HTR-8/SVneo (cell line): ENCODE measurements around the gene ATRIP.

Source experiments
- DNase-seq: peaks from one replicate; pipeline ENCODE4 v3.0.0; 2011; ENCODE audit warnings: low spot score, mixed read lengths; ENCODE audit not compliant: insufficient read length
- FAIRE-seq: peaks from 2 replicates; lab custom pipeline; 2011; peaks lifted over from hg19 to GRCh38; lab: Jason Lieb, UNC

ATRIP gene

GRCh38 chr3:48492461-48493202 lies 46.1 kb downstream of the ATRIP start:
- FAIRE-seq (no peak), DNase-seq (no peak)

DNA sequence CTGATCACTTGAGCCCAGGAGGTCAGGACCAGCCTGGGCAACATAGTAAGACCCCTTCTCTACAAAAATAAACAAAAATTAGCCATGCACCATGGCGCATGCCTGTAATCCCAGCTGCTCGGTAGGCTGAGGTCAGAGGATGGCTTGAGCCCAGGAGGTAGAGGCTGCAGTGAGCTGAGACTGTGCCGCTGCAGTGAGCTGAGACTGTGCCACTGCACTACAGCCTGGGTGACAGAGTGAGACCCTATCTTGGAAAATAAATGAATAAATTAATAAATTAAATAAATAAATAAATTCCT lies 46.6 kb downstream of the ATRIP start:
- no peak for DNase-seq
- no peak for FAIRE-seq

DNA sequence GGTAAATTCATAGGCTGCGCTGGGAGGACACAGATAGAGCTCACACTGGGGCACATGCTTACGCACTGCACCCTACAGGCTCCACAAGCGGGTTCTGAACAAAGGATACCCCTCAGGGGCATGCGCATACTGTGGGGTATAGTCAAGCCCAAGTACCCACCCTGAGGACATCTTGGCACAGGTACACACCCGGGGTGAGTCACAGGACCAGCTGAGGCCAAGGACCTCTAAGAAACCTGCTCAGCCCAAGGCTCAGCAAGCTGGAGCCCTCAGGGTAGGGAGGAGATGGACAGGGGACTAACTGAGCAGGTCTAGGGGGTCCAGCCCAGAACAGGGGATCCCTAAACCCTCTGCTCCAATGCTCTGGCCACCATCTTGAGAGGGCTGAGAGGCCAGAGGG lies 54.1 kb downstream of the ATRIP start:
- FAIRE-seq: no peak
- DNase-seq: no peak

DNA sequence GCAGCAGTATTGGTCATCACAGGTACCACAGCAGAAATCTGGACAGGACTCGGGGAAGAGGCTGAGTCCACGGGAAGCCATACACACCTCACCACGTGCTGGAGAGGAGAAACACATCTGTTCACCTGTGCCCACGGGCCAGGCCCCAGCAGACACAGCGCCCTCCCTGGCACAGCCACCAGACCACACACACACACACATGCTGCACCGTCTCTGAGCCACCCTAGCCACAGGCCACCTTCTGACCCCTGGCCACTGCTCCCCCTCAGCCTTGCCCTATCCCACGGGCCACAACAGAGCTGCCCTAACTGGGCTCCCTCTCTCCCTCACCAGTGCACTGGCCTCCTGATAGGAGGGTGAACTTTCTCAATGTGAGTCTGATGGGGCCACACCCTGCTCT lies 54.7 kb downstream of the ATRIP start:
- FAIRE-seq: peak; percentile 9

GRCh38 chr3:48502121-48502520 lies 55.6 kb downstream of the ATRIP start:
- FAIRE-seq: no peak
- DNase-seq: no peak

More for the DNA sequence above, 54.7 kb downstream of the ATRIP start:
- DNase-seq: no peak

GRCh38 chr3:48502728-48503168 lies 56.2 kb downstream of the ATRIP start:
- DNase-seq (no peak), FAIRE-seq (no peak)

- DNase-seq (no peak), FAIRE-seq (no peak)
These were observed 57.0 kb downstream of the ATRIP start for GRCh38 chr3:48503401-48504050.

DNA sequence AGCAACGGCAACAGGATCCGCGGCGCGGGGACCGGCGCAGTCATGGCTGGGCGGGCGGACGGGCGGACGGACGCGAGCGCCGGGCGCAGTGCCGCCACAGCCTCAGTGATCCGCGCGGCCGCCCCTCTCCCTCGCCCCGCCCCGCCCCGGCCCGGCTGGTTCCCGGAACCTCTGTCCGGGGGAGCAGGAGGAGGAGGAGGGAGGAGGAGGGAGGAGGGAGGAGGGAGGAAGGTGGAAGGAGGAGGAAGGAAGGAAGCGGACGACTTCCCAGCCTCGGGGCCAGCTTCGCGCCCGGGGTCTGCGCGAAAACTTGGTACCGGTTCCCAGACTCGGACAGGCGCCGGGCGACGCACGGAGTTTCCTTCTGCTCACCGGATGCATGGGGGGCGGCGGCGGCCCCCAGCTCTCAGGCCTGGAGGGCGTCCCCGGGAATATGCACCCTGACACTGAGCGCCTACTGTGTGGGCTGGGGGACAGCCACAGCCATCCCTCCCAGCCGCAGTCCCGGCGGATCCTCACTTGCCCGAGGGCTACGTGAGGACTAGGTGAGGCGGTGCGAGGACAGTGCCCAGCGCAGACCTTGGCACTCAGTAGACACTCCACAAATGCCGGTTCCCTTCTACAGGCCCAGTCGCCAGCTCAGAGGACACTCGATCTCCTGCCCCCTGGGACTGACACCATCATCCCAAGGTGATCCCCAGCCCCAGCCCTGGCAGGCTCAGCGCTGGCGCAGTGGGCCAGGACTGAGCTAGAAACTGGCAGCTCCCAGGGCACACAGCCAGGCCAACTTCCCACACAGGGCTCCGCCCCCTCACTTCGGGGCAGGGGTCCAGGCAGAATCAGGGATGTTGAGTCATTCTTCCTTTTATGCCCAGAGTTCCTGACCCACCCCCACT lies 57.8 kb downstream of the ATRIP start, which contains the start of gene SHISA5:
TSS of gene SHISA5 (minus strand) at position 124 of the 896 bp plus-strand sequence. CDS start at position 44, 80 bp downstream.
- DNase-seq (no peak), FAIRE-seq (peak; percentile 73)

DNA sequence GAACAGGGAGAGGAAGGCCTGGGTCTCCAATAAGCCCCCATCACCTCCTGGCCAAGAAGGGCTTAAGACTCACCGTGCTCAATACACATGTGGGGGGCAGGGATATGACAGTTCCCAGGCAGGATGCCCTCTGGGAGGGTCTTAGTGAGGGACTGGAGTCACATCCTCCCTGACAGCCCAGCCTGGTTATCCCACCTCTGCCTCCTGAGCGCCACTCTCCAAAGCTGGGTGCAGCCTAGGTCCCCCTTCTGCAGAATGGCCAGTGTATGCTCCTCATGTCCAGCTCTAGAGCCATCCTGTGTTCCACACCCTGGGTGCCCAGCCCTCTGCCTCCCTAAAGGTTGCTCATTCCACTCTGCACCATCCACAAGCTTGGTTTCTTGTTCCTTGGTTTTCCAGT lies 58.6 kb downstream of the ATRIP start:
- FAIRE-seq (no peak), DNase-seq (no peak)

DNA sequence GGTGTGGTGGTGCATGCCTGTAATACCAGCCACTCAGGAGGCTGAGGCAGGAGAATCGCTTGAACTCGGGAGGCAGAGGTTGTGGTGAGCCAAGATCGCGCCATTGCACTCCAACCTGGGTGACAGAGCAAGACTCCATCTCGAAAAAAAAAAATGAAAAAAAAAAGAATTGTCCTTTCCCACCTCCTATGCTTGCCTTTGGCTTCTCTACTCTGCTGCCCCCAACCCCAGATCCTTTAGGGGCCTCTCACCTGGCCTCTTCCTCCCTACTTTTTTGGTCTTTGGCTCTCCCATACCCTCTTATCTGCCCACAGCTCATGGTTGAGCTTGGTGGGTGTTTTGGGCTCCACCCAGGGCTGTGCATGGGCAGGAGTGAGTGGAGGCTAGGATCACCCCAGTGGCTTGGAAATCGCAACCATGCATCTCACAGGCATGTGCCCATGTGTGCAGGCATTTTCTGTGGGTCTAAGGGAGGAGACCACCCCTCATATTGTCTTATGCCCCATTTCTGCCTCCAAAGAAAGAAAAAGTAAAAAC lies 59.5 kb downstream of the ATRIP start:
- DNase-seq: no peak
- FAIRE-seq: no peak

GRCh38 chr3:48507256-48508061 lies 60.9 kb downstream of the ATRIP start:
- FAIRE-seq (peak; percentile 93), DNase-seq (peak; percentile 92)

- DNase-seq: no peak
- no peak for FAIRE-seq
These were observed 65.0 kb downstream of the ATRIP start for GRCh38 chr3:48511551-48511950.

- DNase-seq (no peak), FAIRE-seq (no peak)
These were observed 68.1 kb downstream of the ATRIP start for GRCh38 chr3:48514431-48515227.
